Measurements from ENCODE around the gene GNB2.
"Not testable (repeated sequence)": the region's sequence is repeated elsewhere in the genome, so short reads cannot be mapped to it uniquely, and the experiment has no call there.

Gene GNB2

DNA sequence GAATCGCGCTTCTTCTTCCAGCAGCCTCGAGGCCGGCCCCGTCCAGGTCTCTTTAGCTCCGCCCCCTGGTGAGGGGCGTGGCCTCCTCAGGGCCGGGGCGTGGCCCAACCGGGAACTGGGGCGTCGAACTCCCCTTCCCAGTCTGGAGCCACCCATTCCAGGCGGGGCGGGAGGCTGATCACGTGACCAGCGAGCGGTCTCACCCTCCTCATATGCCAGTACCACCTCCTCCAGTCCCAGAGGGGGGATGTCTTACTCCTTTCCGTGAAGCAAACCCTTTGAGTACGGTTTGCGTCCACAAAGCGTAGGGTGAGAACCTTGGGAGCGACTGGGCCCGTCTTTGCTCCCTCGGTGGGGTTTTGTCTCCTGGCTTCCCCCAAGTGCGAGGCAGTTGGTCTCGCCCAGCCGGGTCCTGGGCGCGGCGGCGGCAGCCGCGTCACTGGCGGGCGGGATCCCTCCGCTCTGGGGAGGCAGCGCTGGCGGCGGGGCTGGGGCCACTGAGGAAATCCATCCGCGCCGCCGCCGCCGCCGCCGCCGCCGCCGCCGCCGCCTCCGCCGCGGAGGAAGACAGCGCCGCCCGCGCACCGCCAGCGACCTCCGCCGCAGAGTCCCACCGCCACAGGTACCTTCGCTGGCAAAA lies at the start of gene GNB2:
TSS of gene GNB2 (plus strand) at position 439 of the 640 bp plus-strand sequence. CDS start 2,526 bp downstream, outside the sequence.
- DNase-seq: peak; percentile 99

DNA sequence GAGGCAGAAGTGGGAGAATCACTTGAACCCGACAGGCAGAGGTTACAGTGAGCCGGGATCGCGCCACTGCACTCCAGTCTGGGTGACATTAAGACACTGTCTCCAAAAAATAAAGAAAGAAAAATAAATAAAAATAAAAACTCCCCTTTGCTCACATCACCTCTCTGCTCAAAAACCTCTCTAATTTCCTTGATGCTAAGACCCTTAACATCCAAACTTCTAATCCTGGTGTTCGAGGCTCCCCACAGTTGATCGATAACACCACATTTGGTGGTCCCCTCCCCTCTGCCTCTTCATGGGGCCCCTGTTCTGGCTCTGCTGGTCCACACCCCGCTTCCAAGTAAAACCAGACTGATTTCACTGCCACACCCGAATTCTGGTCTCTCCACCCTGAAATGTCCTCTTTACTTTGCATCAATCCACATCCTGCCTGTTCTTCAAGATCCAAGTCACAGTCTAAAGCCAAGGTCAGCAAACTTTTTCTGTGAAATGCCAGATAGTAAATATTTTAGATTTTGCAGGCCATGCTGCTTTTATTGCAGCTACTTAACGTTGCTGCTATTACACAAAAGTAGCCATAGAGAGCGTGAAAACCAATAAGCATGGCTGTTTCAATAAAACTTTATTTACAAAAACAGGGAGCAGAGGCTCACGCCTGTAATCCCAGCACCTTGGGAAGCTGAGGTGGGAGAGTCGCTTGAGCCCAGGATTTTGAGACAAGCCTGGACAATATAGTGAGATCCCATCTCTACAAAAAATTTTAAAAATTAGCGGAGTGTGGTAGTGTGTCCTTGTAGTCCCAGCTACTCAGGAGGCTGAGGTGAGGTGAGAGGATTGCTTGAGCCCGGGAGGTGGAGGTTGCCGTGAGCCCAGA lies 49.4 kb upstream of the GNB2 start:
- DNase-seq: no peak

DNA sequence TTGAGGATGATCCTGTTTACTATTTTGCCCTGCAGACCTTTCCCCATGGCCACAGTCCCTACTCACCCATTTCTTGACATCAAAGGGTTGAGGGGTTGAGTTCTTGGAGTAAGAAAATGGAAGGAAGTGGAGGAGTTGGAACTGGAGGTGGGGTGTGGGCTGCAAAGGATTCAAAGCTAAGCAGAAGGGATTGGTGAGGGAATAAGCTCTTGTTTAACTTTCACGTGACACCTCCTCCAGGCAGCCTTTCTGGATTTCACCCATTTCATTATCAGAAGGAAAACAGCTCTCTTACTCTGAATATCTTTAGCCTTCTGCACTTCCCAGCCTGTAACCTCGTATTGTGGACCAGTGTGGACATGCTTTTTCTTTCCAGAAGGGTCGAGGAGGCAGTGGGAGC lies 47.5 kb upstream of the GNB2 start:
- DNase-seq: no peak

DNA sequence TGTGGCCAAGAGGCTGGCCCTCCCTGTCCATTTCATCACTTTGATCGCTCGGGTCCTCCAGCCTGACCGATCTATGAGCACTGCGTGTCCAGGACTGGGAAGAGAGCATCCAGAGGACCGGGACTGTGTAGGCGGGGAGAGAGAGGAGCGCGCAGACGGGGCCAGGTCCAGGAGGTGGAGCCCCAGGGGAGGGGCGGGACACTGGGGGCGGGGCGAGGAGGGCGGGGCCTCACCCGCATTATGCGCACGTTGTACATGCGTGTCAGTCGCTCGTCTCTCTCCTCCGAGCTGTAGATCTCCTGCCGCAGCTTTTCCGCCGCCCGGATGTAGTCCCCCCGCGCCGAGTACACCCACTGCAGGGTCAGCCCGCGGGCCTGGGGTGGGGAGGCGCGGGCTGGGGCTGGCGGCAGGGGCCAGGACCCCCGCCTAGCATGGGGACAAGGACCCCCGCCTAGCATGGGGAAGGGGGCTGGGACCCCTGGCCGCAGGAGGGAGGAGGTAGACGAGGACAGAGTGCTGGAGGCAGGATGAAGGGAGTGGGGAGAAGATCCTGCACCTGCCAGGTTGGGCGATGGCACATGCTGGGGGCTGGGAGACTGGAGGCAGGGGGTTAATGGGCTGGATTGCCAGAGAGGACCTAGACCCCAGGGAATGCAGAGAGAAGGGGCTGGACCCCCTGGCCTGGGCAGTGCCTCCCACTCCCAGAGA lies 46.9 kb upstream of the GNB2 start:
- peak; percentile 91 for DNase-seq

DNA sequence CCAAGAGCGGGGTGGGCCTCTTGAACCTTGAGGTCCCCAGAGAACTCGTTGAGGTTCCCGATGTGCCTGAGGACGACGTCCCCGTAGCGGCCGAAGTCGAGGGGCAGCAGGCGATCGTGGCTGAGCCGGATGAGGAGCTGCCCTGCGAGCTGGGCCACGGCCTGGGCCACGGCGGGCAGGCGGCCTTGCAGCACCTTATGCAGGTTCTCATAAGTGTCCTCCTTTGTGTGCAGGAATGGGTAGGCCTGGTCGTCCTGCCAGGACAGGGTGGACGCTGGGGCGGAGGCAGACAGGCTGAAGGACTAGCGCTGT lies 46.3 kb upstream of the GNB2 start:
- DNase-seq: no peak

DNA sequence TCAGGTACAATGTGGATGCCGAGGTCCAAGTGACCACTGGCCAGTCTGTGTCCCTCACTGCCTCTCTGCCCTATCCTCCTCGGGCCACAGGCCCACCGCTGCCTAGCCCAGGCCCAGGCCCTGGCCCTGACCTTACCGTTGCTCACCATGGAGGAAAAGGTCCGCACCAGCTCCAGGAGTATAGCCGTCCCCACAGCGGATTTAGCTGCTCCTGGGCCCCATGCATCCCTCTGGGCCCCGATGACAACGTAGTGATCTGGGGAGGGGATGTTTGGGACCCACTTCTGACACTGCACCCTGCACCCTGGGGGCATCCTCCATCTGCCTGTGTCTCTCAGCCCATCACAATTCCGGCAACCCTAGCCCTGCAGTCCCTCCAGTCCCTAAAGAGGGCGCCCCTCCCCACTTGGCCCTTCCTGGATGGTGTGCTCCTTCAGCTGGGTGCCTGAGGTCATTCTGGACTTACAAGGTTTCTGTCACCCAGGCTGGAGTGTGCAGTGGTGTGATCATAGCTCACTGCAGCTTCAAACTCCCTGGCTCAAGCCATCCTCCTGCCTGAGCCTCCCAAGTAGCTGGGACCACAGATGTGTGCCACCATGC lies 44.3 kb upstream of the GNB2 start:
- no peak for DNase-seq

DNA sequence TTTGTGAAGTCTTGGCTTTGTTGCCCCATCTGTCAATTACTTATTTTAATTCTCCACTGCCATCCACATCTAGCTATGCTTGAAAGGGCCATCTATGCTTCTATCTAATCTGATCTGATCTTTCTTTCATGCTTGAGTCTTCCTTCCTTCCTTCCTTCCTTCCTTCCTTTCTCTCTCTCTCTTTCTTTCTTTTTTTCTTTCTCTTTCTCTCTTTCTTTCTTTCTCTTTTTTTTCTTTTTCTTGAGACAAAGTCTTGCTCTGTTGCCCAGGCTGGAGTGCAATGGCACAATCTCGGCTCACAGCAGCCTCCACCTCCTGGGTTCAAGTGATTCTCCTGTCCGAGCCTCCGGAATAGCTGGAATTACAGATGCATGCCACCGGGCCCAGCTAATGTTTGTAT lies 43.5 kb upstream of the GNB2 start:
- no peak for DNase-seq

DNA sequence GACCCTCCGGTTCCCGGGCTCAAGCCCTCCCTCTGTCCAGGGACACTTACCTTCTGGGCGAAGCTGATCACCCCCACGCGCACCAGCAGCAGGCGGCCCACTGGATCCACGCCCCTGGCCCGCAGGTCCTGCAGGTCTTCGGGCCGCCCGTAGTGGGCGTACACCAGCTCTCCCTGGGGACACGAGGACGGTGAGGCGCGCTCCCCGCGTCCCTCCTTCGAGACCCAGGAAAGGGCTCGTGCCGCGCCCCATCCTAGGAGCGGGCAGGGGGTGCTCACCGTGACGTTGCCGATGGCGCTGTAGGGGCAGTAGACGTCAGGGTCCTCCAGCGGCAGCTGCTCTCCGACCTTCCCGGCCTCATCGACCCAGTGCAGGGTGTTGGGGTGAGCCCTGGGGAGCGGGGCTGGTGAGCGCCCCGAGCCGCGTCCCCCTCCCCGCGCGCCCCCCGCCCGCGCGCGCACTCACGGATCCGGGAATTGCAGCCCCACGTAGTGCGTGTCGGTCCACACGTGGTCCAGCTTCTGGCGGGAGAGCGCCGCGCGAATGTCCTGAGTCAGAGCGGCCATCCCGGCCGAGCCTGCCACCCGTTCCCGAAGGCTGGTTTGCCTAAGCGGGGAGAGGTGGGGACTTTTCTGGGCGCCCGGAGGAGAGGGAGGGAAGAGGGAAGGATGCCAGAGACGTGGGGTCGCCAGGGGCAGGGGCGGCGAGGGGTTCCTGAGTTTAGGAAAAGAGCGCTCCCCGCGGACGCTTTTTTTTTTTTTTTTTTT lies 40.4 kb upstream of the GNB2 start:
- DNase-seq: peak; percentile 60

DNA sequence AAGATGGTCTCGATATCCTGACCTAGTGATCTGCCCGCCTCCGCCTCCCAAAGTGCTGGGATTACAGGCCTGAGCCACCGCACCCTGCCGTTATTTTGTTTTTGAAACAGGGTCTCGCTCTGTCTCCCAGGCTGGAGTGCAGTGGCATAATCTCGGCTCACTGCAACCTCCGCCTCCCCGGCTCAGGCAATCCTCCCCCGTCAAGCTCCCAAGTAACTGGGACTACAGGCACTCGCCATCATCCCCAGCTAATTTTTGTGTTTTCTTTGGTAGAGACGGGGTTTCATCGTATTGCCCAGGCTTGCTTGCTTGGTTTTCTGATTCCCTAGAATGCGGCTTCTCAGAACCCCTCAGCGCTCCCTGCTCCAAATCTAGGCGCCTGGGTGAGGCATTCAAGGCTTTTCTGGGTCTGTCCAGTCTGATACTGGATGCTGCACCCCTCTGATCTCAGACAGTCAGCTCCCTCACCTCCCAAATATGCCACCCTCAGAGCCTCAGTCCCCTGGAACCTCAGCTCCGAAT lies 33.5 kb upstream of the GNB2 start:
- DNase-seq: no peak

DNA sequence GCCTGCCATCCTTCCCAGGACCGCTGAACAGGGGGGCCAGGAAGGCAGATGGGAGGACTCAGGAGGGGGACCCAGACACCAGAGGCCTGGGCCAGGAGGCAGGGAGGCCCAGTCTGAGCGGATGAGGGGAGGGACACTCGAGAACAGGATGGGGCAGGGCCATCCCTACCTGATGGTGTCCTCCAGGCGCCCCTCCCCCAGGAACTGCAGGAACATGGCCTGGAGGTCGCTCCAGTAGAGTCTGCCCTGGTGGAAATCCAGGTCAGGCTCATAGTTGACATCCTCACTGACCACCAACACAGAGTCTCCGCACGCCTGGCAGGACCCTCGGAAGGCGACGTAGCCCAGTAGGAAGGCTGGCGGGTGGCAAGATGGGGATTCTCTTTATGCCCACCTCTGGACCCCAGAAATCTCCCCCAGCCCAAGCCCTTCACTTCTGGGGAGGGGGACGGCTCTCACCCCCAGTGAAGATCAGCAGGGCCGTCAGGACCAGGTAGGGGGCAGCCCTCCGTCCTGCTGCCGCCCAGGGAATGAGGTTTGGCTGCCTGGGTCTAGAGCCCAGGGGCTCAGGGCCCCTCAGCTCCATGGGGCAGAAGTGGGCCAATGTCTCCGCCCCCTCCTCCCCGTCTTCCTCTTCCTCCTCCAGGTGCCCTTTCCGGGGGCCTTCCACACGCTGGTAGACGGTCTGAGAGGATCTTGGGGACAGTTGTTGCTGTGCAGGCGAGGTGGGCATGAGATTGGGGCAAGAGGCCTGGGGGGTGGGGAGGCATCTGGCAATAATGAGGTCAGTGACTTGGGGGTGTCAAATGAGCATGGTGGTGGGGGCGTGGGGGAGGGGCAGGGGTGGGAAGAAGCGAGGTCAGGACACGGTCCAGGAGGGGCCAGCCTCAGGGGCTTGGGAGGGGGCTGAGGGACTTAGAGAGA lies 32.8 kb upstream of the GNB2 start:
- no peak for DNase-seq

DNA sequence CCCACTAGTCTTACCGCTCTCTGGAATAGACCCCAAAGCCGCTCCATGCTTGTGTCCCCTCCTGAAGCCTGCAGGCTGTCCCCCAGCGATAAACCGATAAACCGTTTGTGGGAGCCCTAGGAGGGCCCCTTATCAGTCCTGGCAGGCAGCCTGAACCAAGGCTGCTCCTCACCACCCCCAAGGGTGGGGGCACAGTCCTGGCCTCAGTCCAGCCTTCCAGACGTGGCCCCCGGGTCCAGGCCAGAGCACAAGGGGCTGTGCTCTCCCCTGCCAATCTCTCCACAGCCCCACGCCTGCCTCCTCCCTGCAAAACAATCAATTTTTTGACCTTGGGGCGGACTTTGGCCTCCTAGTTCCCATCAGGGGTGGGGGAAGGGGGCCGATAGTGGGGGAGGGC lies 32.1 kb upstream of the GNB2 start, which contains the start of gene TFR2:
TSS of gene TFR2 (minus strand) at position 90 of the 397 bp plus-strand sequence. CDS start at position 47, 43 bp downstream.
- DNase-seq: no peak

DNA sequence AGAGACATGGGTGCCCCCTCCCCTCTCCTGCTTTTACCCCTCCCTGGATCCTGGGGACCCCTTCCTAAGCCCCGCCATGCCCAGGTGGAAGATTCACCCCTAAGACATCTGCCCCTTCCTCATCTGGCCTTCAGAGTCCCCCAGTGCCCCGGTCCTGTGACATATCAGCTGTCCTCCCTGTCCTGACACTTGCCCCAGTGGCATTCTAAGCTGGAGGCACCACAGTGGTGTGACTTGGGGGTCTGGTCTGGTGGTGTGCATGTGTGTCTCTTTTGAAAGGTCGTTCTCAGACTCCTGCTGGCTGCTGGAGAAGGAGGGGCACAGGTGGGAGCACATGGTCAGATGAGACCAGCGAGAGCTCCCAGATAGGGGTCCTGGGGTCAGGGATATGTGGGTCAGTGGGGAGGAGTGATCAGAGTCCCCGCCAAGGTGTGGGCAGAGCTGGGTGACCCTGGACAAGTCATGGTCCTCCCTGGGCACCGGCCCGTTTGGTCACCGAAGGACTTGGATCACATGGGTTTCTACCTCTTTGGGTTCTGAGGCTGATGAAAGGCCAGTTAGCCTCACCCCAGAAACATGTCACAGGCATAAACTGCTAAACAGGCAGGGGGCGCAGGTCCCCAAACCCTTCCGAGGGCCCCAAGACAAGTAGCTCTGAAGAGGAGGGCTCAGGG lies 31.5 kb upstream of the GNB2 start:
- no peak for DNase-seq

DNA sequence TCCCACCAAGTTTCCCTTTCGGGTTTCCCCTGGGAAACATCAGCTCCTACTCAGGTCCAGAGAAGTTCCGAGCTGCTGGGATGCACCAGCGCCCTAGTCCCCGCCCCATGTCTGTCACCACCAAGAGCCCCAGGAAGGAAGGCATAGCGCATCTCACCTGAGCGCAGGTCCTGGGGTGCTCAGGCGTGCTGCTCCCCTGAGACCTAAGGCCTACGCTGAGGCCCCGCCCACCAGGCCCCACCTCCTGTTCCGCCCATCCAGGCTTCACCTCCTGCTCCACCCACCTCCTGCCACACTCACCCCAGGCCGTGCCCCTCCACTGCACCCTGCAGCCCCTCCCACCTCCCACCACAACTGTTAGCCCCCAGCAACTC lies 31.0 kb upstream of the GNB2 start:
- DNase-seq: peak; percentile 66

DNA sequence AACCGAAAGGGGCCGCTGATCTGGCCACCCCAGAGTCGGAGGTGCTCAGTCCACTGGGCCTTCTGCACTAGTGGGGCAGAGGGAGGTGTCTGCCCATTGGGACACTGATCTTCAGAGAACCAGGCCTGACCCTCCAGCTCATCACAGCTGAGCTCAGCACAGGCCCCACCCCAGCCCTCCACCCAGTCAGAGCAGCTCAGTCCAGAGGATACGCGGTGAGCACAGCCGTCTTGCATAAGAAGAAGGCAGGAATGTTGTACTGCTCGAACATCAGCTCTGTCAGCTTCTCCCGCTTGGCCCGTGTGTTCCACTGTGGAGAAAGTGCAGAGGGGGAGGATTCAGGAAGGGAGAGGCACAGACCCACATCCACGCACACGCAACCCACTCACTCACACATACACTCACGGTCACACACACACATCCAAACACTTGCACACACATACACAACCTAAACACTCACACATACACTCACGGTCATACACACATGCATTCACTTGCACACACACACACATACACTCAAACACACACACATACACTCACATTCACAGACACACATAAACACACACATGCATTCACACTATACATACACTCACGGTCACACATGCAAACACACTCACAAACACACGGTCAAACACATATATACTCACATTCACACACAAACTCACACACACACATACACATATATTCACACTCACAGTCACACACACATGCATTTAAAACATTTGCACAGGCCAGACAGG lies 23.5 kb upstream of the GNB2 start:
- DNase-seq: no peak

DNA sequence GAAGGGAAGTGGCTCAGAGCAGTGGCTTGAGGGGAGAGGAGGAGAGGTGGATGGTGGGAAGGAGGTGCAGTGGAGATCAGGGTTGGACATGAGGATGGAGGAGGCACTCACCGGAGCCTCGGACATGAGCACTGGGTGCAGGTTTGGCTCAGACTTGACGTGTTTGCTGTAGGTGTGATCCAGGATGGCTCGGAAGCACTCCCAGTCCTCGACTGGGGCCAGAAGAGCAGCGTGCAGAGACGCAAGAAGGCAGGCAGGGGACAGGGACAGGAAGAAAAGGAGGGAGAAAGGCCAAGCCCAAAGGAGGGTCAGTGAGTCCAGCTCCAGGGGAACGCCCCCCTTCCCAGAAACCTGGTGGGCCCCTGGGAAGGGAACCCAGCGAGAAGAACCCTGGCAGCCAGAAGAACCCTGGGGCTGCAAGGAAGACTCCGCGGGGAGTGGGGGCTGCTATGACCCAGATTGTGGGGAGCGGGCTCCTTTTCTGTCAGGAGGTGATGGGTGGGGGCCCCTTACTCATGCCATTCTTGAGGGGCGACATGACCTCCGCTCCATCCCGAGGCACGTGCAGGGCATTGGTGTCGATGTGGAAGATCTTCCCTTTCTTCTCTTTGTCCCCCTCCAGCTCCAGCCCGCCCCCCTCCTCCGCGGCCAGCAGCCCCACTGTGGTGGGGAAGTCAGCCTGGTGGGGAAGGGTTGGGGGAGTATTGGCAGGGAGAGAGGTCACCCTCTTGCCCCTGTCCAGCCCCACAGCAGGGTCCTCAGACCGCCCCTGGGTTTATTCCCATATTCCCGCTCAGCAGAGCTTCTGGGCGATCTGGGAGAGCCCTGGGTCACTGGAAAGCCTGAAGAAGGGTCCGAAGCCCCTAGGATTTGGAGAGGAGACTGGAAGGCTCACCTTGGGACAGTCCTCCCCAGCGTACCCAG lies 18.4 kb upstream of the GNB2 start:
- no peak for DNase-seq

DNA sequence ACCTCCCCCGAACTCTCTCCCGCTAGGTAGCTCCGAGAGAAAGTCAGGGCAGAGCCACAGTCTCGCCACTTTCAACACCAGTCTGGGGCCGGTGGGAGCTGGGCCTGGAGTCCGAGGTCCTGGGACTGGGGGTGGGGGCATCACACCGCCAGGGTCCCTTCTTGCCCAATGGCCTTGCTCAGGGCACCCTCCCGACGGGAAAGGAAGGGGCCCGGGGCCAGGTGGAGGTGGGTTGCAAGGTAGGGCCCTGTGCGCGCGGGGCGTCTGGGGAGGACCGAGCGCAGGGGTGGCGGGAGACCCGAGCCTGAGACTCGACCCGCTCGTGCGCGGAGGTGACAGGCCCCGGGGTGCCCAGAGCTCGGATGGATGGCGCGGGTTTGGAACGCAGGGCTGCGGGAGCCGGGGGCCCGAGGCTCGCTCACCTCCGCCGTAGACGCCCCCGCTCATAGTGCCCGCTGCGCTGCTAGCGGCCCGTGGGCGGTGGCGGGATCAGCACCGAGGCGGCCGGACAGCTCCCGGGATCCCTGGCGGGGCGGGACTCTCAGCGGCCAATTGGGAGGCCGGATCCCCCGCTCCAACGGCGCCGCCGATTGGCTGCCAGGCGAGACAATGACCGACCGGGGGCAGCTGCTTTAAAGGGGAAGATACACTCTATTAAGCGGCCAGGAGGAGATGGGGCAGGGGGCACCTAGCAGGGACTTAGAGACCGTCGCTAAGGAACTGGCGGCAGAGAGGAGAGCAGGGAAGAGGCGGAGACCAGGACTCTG lies 17.4 kb upstream of the GNB2 start, which contains the start of gene ACTL6B:
TSS of gene ACTL6B (minus strand) at position 541 of the 767 bp plus-strand sequence. CDS start at position 447, 94 bp downstream.
- DNase-seq: peak; percentile 54

DNA sequence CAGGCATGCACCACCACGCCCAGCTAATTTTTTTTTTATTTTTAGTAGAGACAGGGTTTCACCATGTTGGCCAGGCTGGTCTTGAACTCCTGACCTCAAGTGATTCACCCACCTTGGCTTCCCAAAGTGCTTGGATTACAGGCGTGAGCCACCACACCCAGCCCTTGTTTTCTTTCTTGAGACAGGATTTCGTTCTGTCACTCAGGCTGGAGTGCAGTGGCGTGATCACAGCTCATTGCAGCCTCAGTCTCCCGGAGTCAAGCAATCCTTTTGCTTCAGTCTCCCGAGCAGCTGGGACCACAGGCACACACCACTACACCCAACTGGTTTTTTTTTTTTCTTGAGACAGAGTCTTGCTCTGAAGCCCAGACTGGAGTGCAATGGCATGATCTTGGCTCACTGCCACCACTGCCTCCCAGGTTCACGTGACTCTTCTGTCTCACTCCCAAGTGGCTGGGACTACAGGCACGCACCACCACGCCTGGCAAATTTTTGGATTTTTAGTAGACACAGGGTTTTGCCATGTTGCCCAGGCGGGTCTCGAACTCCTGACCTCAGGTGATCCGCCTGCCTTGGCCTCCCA lies 11.3 kb upstream of the GNB2 start:
- DNase-seq: not testable (repeated sequence)

Measured in CD4-positive, alpha-beta T cell treated with Interleukin-15 for 1 hour (primary cell).